ENCODE measurements around the gene ZBTB7C. TPM values are rescaled to one million over a fixed set of nuclear protein-coding genes. Genes with fewer than 3 reads are reported as not detected.

Gene ZBTB7C
- total and polyA plus RNA-seq, 9 of the 15 experiments (the other 6 are each of a cell fraction or from before 2014, with no cell fraction given): not detected

GRCh38 chr18:48023334-48024008 is 385.7 kb downstream of the ZBTB7C start (continued):
- TF ChIP-seq ZBTB40 (IDR thresholded peaks at IDR 0.05) (no peak), ZBTB40 (CRISPR knock-in tag; IDR thresholded peaks at IDR 0.05) (no peak), RBM15 (IDR thresholded peaks at IDR 0.05; ENCODE audit: insufficient read depth, low read length) (no peak), SIRT6 (IDR thresholded peaks at IDR 0.05; ENCODE audit: low read depth, low read length) (no peak), MCM2 (IDR thresholded peaks at IDR 0.05; ENCODE audit: low read depth) (no peak), SRSF9 (IDR thresholded peaks at IDR 0.05; ENCODE audit: borderline replicate concordance, low read depth, low read length) (no peak), TFE3 (CRISPR knock-in tag; IDR thresholded peaks at IDR 0.05) (no peak), SNAPC5 (CRISPR knock-in tag; IDR thresholded peaks at IDR 0.05) (no peak), KLF16 (IDR thresholded peaks at IDR 0.05) (no peak)

All from K562 (cell line).